GM12875 (cell line): Measurements from ENCODE around the gene TBC1D14.

Experiments
- H3K4me3 ChIP-seq: one replicate; pipeline ENCODE4 v1.5.1; 2011; ENCODE audit warnings: low read depth, low read length, control low read depth
- TF ChIP-seq, protein P1 (sequence below): IDR thresholded peaks from 2 replicates; pipeline ENCODE4 v1.5.1; 2011; ENCODE audit warnings: low read depth, mild to moderate bottlenecking, control low read depth, inconsistent platforms, low read length, moderate library complexity, borderline replicate concordance; ENCODE audit not compliant: insufficient read depth

Gene TBC1D14

GRCh38 chr4:7049739-7050138 is 140.1 kb downstream of the TBC1D14 start:
- TF ChIP-seq, protein P1, sequence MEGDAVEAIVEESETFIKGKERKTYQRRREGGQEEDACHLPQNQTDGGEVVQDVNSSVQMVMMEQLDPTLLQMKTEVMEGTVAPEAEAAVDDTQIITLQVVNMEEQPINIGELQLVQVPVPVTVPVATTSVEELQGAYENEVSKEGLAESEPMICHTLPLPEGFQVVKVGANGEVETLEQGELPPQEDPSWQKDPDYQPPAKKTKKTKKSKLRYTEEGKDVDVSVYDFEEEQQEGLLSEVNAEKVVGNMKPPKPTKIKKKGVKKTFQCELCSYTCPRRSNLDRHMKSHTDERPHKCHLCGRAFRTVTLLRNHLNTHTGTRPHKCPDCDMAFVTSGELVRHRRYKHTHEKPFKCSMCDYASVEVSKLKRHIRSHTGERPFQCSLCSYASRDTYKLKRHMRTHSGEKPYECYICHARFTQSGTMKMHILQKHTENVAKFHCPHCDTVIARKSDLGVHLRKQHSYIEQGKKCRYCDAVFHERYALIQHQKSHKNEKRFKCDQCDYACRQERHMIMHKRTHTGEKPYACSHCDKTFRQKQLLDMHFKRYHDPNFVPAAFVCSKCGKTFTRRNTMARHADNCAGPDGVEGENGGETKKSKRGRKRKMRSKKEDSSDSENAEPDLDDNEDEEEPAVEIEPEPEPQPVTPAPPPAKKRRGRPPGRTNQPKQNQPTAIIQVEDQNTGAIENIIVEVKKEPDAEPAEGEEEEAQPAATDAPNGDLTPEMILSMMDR = no peak
- H3K4me3 ChIP-seq = no peak overlapping the region

DNA sequence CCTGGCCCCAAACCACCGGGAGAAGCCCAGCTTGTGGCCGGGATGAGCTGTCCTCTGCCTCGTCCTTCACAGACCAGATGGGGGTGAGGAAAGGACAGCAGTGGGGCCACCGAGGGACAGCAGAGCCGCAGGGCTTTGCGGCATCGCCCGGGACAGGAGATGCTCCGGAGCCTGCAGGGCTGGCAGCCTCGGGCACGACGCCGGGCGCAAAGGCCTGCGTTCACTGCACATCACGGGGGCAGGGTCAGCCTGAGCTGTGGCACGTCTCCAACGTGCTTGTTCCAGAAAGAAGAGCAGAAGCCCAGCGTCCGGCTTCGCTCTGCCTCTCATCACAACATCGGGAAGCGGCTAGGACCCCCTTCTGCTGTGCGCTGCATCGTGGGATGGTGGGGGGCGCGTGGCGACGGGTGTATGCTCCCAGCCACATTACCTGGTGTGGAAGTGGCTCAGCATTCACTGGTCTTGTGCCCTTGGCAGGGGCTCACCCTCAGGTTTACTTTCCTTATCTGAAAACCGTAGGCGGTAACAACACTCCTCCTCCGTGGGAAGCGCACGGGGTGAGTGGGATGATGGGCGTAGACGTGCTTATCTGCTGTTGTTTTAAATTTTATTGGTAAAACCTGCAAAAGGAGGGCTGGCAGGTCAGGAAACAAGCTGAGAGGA is 141.0 kb downstream of the TBC1D14 start:
- TF ChIP-seq, protein P1 = no peak

DNA sequence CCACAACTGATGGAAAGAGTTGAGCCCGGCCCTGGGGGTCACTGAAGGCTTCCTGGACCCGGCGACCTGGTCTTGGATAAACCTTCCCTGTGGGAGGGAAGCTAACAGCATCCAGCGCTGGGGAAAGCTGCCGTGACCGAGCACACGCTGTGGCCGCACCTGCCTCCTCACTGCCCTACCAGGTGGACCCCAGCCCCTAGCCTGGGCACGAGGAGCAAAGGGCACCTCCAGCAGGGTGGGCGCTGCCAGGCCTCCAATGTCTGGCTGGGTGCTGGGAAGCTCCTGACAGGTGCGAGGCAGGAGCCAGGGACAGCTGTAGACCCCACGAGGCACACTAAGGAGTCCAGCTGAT is 141.5 kb downstream of the TBC1D14 start:
- TF ChIP-seq, protein P1 = no peak

More for the DNA sequence above, 141.0 kb downstream of the TBC1D14 start:
- no peak overlapping the region for H3K4me3 ChIP-seq

DNA sequence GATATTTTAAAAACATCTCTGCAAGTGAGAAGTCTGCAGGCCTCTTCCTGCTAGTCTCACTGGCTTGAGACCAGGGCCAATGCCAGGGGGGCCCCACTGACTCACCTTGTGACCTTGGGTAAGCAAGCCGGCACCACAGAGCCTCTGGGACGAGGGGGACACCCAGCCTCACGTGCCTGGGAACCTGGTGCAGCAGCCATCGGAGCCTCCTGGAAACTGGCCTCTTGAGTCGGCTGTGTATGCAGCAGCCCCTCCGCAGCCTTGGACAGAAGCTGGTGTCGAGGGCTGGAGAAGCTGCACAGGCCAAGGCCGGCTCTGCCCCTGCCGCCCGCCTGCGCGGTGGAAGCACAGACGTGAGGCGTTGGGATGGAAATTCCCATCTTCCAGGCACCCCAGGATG is 142.3 kb downstream of the TBC1D14 start:
- H3K4me3 ChIP-seq = no peak overlapping the region
- TF ChIP-seq, protein P1 = no peak

More for the DNA sequence above, 141.5 kb downstream of the TBC1D14 start:
- H3K4me3 ChIP-seq = no peak overlapping the region

DNA sequence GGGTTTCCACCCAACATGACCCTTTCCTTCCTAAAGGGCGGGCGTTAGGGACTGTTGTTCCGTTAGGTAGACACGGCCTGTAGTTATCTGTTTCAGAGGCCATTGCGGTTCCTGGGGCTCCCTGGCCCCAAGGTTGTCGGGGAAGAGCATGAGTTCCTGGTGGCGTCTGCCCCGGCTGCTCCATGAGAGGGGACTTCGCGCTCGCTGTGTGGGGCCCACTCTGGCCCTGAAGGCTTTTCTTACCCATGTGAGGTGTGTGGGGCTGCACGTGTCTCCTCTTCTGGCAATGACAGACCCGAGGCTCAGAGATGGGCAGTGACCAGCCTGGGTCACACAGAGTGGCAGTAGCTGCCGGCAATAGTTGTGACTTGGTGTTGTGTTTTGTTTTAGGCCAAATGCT is 142.7 kb downstream of the TBC1D14 start:
- no peak overlapping the region for H3K4me3 ChIP-seq
- TF ChIP-seq, protein P1 = no peak

GRCh38 chr4:7052923-7053715 is 143.5 kb downstream of the TBC1D14 start:
- TF ChIP-seq, protein P1 = no peak
- H3K4me3 ChIP-seq = no peak overlapping the region
